ENCODE data around the gene CDON. TPM values are rescaled to one million over a fixed set of nuclear protein-coding genes. Genes with fewer than 3 reads are reported as not detected.
"Not testable (repeated sequence)": the region's sequence is repeated elsewhere in the genome, so short reads cannot be mapped to it uniquely, and the experiment has no call there.

CDON gene
- total RNA-seq, 1 donor from 2014 or later = 29.4 TPM

- H3K4me3 Mint-ChIP-seq (ENCODE audit: unreplicated experiment) = no peak overlapping the region
- peaks cover 26% of the 10 kb centered on the region for H3K36me3 Mint-ChIP-seq (ENCODE audit: unreplicated experiment)
- DNase-seq (ENCODE audit: extremely low spot score, unreplicated experiment) = no peak
- peaks cover 15% of the 10 kb centered on the region for H3K4me1 Mint-ChIP-seq (ENCODE audit: unreplicated experiment)
- peak overlapping the region; percentile 0 for H3K27ac Mint-ChIP-seq (ENCODE audit: unreplicated experiment)
- H3K9me3 Mint-ChIP-seq (ENCODE audit: unreplicated experiment) = no peaks in the 10 kb centered on the region
- peaks cover 3% of the 10 kb centered on the region for H3K27me3 Mint-ChIP-seq (ENCODE audit: unreplicated experiment)
- no peak for TF ChIP-seq CTCF (IDR thresholded peaks at IDR 0.05)
These were observed 72.4 kb downstream of the CDON start for GRCh38 chr11:125990244-125990643.

- H3K9me3 Mint-ChIP-seq (ENCODE audit: unreplicated experiment) = no peaks in the 10 kb centered on the region
- no peaks in the 10 kb centered on the region for H3K27me3 Mint-ChIP-seq (ENCODE audit: unreplicated experiment)
- H3K4me3 Mint-ChIP-seq (ENCODE audit: unreplicated experiment) = no peak overlapping the region
- peaks cover 23% of the 10 kb centered on the region for H3K4me1 Mint-ChIP-seq (ENCODE audit: unreplicated experiment)
- H3K36me3 Mint-ChIP-seq (ENCODE audit: unreplicated experiment) = peaks cover 23% of the 10 kb centered on the region
- no peak overlapping the region for H3K27ac Mint-ChIP-seq (ENCODE audit: unreplicated experiment)
- no peak for DNase-seq (ENCODE audit: extremely low spot score, unreplicated experiment)
- no peak for TF ChIP-seq CTCF (IDR thresholded peaks at IDR 0.05)
These were observed 75.5 kb downstream of the CDON start for GRCh38 chr11:125987066-125987641.

GRCh38 chr11:125985956-125986355 lies 76.7 kb downstream of the CDON start:
- H3K36me3 Mint-ChIP-seq (ENCODE audit: unreplicated experiment) = peaks cover 20% of the 10 kb centered on the region

GRCh38 chr11:125982348-125982730 lies 80.3 kb downstream of the CDON start:
- DNase-seq (ENCODE audit: extremely low spot score, unreplicated experiment) = no peak
- no peak for TF ChIP-seq CTCF (IDR thresholded peaks at IDR 0.05)
- Mint-ChIP-seq H3K4me1 (ENCODE audit: unreplicated experiment) (peaks cover 27% of the 10 kb centered on the region), H3K4me3 (ENCODE audit: unreplicated experiment) (no peak overlapping the region), H3K9me3 (ENCODE audit: unreplicated experiment) (no peaks in the 10 kb centered on the region), H3K27me3 (ENCODE audit: unreplicated experiment) (no peaks in the 10 kb centered on the region), H3K27ac (ENCODE audit: unreplicated experiment) (no peak overlapping the region), H3K36me3 (ENCODE audit: unreplicated experiment) (peaks cover 21% of the 10 kb centered on the region)

More at GRCh38 chr11:125985956-125986355, 76.7 kb downstream of the CDON start:
- H3K27me3 Mint-ChIP-seq (ENCODE audit: unreplicated experiment); H3K9me3 Mint-ChIP-seq (ENCODE audit: unreplicated experiment); DNase-seq (ENCODE audit: extremely low spot score, unreplicated experiment); H3K4me3 Mint-ChIP-seq (ENCODE audit: unreplicated experiment); H3K27ac Mint-ChIP-seq (ENCODE audit: unreplicated experiment): not testable (repeated sequence)
- peaks cover 21% of the 10 kb centered on the region for H3K4me1 Mint-ChIP-seq (ENCODE audit: unreplicated experiment)

- TF ChIP-seq CTCF (IDR thresholded peaks at IDR 0.05) = no peak
- peaks cover 27% of the 10 kb centered on the region for H3K4me1 Mint-ChIP-seq (ENCODE audit: unreplicated experiment)
- peaks cover 19% of the 10 kb centered on the region for H3K36me3 Mint-ChIP-seq (ENCODE audit: unreplicated experiment)
- no peak for DNase-seq (ENCODE audit: extremely low spot score, unreplicated experiment)
- no peak overlapping the region for H3K4me3 Mint-ChIP-seq (ENCODE audit: unreplicated experiment)
- H3K27me3 Mint-ChIP-seq (ENCODE audit: unreplicated experiment) = no peaks in the 10 kb centered on the region
- H3K9me3 Mint-ChIP-seq (ENCODE audit: unreplicated experiment) = no peaks in the 10 kb centered on the region
- no peak overlapping the region for H3K27ac Mint-ChIP-seq (ENCODE audit: unreplicated experiment)
These were observed 82.2 kb downstream of the CDON start for GRCh38 chr11:125980436-125980835.

GRCh38 chr11:125979511-125979910 lies 83.2 kb downstream of the CDON start:
- no peaks in the 10 kb centered on the region for H3K27me3 Mint-ChIP-seq (ENCODE audit: unreplicated experiment)
- no peak for TF ChIP-seq CTCF (IDR thresholded peaks at IDR 0.05)
- peaks cover 27% of the 10 kb centered on the region for H3K4me1 Mint-ChIP-seq (ENCODE audit: unreplicated experiment)
- no peaks in the 10 kb centered on the region for H3K9me3 Mint-ChIP-seq (ENCODE audit: unreplicated experiment)
- H3K4me3 Mint-ChIP-seq (ENCODE audit: unreplicated experiment) = no peak overlapping the region
- DNase-seq (ENCODE audit: extremely low spot score, unreplicated experiment) = no peak
- H3K36me3 Mint-ChIP-seq (ENCODE audit: unreplicated experiment) = peaks cover 24% of the 10 kb centered on the region
- H3K27ac Mint-ChIP-seq (ENCODE audit: unreplicated experiment) = no peak overlapping the region

Data from osteocyte (in vitro differentiated cells).